Activated CD4-positive, alpha-beta T cell treated with anti-CD3 and anti-CD28 coated beads, Interleukin-2, Interleukin-4, amounts not matched to agents 100 ng/mL and 50 ng/mL, durations not matched to agents 16 hours and 8 hours (primary cell): ENCODE measurements around the gene CTNNA2.
A peak's percentile ranks its signal among the peaks of the same experiment; 100 is the strongest.

ENCODE experiments used
- DNase-seq: peaks from one replicate; pipeline ENCODE4 v3.0.0-alpha.2; 2020; ENCODE audit warnings: low spot score

The CTNNA2 gene

DNA sequence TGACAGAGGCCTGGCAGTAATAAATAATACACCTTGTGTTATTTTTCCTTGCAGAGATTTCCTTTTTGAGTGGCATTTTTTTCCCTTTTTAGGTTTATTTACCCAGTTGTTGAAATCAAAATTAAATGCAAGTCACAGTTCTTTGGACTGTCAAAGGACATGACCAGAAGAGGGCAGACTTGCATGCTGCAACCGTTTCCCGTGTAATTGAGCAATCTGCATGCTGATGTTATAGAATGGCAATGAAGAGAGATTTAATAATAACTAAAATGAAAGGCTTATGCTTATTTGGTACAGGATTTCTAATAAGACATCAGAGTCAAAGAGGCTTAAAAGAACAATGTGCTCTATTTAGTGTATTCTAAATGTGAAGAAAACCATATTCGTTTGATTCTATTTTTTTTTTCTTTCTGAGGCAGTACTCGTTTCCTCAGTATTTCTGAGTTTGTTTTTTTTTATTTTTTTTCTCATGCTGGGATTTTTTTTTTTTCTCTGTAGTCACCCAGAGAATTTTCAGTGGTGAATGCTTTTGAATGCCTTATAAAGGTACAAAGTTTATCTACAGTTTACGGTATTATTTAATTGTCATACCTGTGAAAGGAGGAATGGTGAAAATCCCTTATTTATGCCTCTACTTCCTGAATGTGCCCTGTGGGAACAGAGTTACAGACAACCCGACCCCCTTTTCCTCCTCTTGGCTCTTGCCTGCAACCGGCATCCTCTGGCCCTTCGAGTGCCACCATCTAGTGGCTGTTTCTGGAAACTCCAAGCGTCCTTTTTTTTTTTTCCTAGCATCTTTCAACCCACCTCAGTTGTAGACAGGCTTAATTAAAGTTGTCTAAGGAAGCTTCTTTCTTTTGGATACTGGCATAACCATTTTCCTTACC, 423.2 kb downstream of the CTNNA2 start:
- DNase-seq, result peak; percentile 36

DNA sequence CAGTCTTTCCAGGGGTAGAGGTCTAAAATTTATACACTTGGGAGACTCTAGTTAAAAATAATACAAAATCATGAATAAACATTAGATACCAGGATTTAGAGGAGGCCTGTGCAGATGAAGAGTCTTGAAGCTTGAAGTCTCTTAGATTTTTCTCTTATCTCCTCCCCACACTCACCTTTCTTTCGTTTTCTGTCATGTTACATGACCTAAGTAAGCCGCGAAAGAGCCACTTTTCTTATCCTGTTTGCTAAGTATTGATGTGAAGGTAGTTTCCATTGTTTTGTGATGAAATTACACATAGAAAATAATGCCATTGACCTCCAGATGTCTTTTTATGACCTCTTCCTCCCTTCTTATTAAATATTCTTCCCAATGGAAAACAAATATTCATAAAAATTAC, 423.9 kb downstream of the CTNNA2 start:
- no peak for DNase-seq

DNA sequence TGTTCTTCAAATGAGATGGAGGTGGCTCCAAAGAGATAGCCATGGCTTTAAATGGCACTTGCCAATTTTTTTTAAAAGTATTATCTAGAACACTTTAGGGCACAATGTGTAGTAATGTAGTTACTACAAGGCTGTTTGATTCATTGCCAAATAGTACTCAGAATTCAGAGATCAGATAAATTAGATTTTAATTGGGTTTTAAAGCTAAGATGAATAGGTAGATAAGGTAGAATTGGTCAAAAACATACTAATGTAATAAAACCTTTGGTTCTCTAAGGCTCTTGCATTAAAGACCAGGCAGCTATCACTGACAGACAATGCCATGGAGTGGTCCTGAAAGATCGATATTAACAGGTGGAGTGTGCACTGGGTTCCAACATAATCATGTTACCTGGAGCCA, 425.8 kb downstream of the CTNNA2 start:
- no peak for DNase-seq

DNA sequence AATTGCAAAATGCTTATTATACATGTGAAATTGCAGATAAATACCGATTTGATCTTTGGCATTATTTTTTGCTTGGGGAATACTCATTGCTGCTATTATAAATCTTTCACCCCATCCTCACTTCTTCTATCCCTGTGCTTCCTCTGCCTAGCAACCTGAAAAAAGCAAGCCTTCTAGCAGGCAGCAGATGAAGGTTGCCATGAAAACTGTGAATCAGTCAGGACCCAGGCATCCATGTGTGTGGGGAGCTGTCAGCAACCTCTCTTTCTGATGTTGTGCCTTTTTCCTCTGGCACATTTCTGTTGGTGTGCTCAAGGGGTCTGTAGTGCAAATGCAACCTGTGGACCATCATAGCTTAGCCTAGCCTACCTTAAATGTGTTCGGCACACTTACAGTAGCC, 427.5 kb downstream of the CTNNA2 start:
- DNase-seq, result no peak

DNA sequence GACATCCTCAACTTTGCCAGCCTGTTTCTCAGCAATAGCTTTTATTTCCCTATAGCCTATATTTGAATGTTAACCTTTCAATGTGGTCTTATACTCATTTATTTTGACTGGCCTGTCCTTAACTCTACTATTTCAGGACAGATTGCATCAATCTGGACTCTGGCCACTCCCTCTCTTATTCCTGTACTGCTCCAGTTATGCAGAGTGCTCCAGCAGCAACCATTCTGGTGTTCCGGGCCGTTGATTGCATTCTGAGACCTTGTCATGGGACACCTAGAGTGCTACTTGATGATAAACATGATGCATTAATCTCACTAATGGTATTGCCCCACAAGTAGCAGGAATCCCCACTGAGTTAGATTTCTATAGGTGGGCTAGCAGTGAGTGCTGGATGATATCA, 428.3 kb downstream of the CTNNA2 start:
- DNase-seq, result no peak

DNA sequence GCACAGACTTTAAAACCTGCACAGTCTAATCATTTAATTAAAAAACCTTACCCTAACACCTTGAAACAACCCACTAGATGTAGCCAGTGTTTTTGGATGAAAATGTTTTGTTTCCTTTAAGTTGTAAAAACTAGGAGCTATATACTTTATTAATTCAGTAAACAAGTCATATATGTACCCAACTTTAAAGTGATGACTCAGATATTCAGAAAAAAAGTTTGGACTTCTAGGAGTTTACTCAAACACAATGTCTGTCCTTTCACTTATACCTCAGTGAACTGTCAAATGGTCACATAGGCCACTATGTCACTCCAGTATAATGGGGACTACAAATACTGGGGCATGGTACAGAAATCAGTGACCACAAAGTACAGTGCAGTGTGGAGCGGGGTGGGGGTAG, 431.4 kb downstream of the CTNNA2 start:
- no peak for DNase-seq

DNA sequence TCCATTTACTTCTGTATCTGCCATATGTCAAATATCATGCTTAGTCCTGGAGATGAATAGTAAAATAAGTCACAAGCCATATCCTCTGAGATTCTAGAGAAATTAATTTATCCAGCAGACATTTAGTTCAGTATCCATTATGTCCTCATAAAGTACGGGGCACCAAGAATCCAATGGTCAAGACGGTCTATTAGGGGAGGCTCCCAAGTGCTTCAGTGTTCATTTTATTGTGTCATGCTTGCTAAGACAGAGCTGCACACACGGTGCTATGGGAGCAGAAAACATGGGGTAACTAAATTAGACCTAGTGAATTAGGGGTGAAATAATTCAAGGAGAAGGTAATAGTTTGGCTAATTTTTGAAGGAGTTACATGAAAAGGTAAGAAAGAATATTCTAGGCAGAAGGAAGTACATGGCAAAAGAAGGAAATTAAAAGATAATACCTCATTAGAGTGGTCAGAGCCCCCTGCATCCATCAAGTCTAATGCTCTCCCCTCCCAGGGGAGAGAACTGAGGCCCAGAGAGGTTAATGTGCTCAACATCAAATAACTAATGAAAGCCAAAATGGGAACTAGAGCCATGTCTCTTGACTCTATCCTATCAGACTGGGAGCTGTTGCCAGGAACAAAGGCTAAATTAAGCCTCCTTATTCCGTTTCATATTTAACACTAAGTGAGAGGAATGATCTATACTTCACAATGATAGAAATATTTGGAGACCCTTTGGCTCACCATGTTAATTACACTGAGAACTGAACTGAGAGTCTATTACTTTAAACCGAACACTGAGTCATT, 433.0 kb downstream of the CTNNA2 start:
- DNase-seq, result no peak

DNA sequence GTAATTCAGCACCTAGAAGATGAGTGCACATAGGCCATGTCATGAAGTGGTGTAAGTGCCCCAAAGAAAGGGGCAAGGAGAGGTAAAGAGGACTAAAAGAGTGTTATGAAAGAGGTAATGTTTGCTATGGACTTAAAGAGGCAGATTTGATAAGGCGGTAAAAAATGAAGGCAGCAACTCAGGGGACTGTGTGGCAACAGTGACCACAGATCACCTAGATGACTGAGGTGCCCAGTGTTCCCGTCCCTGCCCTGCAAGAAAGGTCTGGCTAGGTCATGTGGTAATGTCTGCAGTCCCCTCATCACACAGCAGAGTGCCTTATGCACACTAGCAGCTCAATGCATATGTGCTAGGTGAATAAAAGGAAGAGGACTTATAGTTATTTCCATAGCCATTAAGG, 434.9 kb downstream of the CTNNA2 start:
- no peak for DNase-seq

DNA sequence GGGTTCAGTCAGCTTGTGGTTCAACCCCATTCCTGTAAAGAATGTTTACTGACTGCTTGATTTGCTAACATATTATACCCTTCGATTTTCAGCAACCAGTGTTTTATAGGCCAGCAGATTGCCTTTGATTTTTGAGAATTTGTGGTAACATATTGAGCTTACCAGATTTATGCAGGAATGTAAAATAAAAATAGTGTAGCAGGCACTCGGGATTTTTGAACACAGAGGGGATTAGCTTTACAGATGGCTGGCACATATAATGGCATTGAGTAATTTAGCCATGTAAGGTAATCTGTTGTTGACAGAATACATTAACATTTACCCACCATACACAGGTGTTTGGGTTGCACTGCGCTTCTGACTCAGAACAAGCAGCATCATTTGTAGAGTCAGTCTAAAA, 437.7 kb downstream of the CTNNA2 start:
- DNase-seq, result no peak

DNA sequence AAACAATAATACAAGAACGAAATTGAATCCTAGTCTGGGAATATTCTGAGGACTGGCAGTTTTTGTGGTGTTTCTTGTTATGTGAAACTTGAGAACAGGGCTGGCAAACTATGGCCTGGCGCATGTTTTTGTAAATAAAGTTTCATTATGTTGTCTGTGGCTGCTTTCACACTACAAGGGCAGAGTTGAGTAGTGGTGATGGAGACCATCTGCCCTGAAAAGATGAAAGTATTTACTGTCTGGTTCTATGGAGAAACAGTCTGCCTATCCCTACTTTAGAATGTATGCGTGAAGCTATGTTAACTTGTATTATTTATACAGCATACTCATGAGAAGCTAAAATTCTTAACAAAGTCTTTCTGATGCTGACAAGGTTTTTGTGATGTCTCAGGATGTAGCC, 439.8 kb downstream of the CTNNA2 start:
- no peak for DNase-seq

DNA sequence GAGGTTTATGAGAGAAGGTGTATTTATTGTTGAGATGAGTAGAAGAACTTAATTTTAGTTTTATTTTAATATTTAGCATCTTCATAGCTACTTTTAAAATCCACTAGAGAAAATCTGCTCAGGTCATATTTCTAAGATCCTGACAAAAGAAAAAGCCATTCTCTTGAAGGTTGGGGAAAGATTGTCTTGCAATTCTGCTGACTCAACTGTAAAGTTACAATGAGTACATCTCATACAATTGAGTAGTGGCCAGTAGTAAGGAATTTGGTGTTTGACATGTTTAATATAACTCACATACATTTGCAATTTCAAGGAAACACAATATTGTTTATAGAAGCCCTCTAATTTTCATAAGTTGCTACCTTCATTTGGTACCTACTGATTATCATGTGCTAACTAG, 447.2 kb downstream of the CTNNA2 start:
- no peak for DNase-seq

DNA sequence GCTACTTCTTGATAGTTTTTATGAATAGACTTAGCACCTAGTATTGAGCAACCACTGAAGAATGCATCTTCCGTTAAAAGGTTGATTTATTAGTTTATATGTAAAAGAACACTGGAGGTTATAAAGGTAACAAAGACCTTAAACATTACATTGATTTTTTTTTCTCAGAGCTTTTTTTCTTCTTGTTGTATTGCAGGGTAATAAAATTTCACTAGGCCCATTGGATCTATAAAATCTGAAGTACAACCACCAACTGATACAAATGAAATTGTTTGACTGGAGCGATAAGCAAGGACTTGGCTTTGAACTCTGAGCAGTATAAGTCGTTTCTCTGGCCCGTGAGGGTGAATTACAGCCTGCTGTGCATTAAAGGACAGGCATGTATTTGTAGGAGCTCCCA, 447.7 kb downstream of the CTNNA2 start:
- no peak for DNase-seq

DNA sequence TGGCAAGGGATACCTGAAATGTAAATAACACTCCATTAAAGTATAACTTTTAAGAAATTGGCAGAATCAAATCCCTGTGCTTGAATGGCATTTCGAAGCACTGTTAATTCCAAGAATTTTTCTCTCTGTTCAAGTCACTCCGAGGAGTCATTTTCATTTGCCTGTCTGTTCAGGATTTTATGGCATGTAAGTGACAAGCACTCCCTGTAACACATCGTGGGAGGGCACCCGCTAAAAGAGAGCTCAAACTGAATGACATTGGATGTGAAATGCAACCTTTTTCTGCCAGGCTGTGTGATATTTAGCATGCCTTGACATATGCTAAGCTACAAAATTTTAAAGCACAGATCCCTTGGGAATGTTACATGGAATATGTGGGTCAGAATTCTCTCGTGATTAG, 452.1 kb downstream of the CTNNA2 start:
- no peak for DNase-seq

DNA sequence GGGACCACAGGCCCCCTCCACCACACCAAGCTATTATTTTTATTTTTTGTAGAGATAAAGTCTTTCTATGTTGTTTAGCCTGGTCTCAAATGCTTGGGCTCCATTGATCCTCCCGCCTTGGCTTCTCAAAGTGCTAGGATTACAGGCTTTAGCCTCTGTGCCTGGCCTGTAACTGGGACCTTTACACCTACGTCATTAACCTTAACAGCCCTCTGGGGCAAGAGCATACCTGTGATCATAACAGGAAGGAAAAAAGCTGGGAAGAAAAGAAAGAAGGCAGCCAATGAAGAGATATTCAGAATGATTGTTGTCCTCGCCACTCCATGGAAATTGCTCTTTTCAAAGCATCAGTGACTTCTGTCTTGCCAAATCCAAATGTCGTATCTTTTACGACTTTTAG, 453.5 kb downstream of the CTNNA2 start:
- DNase-seq, result no peak

DNA sequence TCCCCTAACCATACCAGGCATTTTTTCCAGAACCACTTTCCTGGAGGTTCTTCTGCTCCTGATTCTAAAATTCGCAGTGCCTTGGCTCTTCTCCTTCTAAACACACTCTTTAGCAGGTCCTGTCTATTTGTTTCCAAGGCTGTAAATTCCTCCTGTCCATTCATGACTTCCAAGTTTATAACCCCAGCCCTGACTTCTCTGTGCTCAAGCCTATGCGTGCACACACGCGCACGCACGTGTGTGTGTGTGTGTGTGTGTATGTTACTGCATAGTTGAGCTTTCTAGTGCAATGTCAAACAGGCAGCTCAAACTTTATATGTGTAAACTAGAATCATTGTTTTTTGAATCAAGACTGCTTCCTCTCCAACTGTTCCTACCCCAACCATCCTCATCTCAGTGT, 454.0 kb downstream of the CTNNA2 start:
- no peak for DNase-seq

DNA sequence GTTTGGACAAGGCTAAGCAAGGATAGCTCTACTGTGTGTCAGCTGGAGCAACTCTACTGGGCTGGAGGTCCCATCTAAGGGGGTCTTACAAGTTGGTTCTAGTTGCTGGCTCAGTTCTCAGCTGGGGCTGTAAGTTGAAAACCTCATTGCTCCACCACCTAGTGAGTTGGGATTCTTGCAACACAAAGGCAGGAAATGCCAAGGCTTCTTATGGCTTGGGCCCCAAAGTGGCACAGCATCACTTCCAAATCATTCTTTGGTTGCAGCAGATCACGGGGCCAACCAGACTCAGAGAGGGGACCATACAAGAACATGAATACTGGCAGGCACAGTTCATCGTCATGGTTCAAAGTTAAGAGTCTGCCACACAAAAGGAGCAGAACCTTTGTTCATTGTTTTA, 459.0 kb downstream of the CTNNA2 start:
- no peak for DNase-seq

DNA sequence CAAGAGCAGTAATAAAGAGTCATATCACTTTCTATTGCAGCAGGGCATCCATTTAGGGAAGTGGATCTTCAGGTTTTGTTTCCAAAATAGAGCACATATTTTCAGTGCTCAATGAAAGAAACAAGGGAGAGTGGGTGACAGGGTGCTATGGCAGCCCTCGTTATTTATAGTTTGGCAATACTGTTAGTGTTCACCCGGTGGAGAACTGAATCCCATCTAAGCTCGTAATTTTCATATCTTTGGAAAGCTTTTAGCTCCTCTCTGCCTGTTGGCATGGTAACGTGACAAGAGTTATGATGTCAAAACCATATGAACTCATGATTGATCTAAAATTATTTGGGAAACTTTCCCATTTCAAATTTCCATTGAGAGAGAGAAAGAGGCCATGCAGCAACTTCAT, 459.8 kb downstream of the CTNNA2 start:
- no peak for DNase-seq

DNA sequence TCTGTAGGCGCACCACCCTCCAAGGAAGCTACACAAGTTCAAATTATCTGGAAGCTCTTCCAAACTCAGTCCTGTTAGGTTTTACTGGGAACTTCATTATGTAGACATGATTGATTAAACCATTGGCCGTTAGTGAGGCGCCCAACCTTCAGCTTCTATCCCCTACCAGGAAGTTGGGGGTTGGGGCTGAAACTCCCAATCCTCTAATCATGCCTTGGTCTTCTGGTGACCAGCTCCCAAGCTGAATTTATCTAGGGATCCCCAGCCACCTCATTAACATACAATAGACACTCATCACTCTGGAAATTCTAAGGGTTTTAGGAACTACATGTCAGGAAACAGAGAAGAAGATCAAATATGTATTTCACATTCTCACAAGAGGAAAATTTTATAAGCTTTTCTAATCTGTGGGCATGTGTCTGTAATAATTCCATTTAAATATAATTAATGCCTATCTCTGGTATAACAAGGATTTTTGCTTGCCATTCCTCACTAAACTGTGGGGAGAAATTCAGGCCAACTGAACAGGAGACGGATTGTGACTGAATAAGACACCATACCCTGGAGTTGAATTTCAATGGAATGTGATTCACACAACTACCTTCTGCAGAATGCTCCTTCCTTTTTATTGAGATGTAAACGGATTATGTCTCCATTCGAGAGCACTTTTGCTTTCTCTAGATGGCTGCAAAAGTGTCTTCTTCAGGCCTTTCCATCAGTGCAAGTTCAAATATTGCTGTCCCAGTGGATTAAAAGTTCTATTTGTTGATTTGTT, 463.1 kb downstream of the CTNNA2 start:
- DNase-seq, result no peak

DNA sequence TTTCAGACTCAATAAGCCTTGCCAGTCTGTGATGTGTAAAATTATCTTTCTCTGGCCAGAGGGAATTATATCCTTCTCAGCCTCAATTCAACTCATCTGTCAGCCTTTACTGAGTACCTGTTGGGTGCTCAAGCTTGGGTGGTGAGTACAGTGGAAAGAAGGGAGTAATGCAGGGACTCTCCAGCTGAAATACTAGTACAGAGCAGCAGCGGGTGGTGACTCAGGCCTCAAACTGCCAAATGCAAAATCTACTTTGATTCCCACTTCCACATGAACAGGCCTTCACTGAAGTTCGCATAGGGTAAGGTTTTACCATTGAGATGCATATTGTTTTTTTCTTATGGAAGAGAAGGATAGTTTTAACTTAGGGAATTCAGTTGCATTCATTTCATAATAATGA, 464.9 kb downstream of the CTNNA2 start:
- no peak for DNase-seq

DNA sequence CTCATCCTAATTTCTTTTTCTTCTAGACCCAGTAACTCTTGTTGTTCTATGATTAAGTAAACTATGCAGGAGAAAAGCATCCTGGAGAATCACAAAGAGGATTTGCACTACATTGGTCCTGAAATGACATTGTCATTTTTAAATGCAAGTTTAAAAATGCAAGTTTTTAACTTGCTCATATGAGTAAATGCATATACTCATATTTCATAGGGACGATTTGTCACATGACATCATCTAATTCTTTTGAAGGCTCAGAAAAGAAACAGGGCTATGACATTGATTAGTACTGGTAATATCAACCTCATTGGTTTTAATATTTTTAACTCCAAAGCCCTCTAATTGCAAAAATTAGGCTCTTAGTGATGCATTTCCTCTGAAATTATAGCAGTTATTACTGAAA, 467.3 kb downstream of the CTNNA2 start:
- DNase-seq, result no peak

DNA sequence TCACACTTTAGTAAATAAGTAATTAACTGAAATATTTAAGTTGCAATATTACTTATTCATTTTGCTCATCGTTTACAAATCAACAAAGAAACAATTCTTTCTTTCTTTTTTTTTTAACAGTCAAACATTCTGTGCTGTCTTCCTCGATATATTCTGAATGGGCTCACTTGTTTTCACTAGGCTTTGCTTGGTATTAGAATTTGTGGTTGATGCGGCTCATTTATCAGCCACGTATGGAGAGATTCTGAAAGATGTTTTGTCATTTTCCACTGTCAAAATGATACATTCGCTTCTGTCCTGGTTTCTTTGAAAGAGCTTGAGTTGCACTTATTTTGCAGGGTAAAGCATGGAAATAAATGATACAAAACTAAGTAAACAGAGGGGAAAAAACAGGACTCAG, 468.0 kb downstream of the CTNNA2 start:
- no peak for DNase-seq

DNA sequence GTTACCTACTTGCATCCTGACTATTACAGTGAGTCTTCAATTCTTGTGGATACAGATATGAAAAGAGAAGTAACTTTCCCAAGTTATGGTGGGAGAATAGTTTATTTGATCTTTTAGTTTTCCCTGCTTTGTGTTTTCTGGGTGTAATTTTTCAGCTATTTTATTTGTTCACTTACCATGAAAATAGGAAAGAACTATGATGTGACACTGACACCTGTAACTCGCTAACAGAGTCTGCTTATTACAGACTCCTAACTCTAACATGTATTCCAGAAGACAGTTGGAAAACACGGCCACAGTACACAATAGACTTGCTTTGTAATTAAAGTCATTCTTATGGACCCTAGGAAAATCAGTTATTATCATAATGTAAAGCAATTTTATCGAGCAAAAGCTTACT, 468.5 kb downstream of the CTNNA2 start:
- no peak for DNase-seq

DNA sequence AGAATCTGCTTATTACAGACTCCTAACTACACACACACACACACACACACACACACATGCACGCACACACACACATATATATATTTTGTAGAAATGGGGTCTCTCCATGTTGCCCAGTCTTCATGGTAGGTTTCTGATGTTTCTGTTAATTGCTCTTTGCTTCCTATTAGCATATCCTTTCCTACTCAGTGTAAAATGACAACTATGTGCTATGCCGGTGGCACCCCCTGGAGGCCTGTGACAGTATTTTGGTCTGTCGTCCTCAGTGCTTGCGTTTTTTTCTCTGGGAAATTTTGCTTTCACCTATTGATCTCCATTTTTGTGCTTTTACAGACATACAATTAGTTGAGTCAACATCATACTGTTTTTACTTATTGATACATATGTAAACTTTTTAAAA, 469.6 kb downstream of the CTNNA2 start:
- DNase-seq, result no peak
